Measurements from ENCODE around the gene GRHL1.

The GRHL1 gene

DNA sequence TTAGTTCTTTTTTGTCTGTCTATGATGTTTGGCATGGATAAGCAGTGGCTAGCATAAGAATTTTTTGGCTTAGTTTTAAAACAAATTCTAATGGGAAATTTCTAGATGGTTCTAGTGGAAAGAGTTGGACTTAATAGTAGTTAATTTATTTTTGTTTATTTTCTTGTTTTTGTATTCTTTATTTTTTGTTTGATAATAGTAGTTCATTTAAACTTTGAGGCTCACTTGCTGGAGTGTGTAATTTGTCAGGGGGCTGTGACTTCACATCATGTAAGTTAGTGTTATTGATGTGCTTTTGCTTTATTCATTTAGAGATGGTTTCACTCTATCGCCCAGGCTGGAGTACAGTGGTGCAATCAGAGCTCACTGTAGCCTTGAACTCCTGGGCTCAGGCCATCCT, 48.2 kb downstream of the GRHL1 start:
- ChIA-PET POLR2A (no interaction called here), CTCF (interaction anchor here (0.6 kb wide), 1 partner anchor 75 kb away, joined by 3 read pairs; no protein-coding TSS in a partner anchor)
- no peaks in the 10 kb centered on the region for H3K4me1 ChIP-seq (ENCODE audit: control insufficient read depth, insufficient read depth, low read length)
- H3K36me3 ChIP-seq (ENCODE audit: control insufficient read depth in 2 of 2, insufficient read depth in 1 of 2, low read length in 2 of 2): peaks cover 18 to 59% of the 10 kb centered on the region in 2 experiments
- no peak overlapping the region for H3K27ac ChIP-seq (ENCODE audit: extremely low read depth, low read depth, low read length)
- no peak for TF ChIP-seq SALL2 (tag by site-specific recombination; IDR thresholded peaks at IDR 0.05; ENCODE audit: borderline replicate concordance)
- peak; percentile 98 for TF ChIP-seq ZNF664 (tag by site-specific recombination; IDR thresholded peaks at IDR 0.05)
- TF ChIP-seq ZNF701 (tag by site-specific recombination; IDR thresholded peaks at IDR 0.05): no peak
- TF ChIP-seq ZNF324 (tag by site-specific recombination; IDR thresholded peaks at IDR 0.05): no peak
- H3K9me3 ChIP-seq (ENCODE audit: control insufficient read depth, insufficient read depth, low read depth, low read length): no peaks in the 10 kb centered on the region
- H3K4me3 ChIP-seq (ENCODE audit: low read depth, low read length): no peak overlapping the region

DNA sequence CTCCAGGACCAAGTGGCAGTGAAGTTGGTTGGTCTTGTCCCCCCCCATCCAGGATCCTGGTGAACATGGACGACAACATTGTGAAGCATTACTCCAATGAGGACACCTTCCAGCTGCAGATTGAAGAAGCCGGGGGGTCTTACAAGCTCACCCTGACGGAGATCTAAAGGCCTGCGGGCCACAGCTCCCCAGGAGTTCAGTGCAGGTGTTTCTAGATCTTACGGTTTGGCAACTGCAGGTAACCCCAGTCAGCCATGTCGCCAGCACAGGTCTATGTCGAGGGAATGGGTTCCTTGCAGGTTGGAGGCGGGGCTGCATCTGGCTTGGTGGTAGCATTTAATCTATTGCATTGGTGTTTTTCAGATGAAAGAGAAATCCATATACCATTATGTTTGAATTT, 49.0 kb downstream of the GRHL1 start:
- CTCF ChIA-PET: interaction anchor here (1.1 kb wide), 1 partner anchor 16 kb away, joined by 3 read pairs; no protein-coding TSS in a partner anchor

DNA sequence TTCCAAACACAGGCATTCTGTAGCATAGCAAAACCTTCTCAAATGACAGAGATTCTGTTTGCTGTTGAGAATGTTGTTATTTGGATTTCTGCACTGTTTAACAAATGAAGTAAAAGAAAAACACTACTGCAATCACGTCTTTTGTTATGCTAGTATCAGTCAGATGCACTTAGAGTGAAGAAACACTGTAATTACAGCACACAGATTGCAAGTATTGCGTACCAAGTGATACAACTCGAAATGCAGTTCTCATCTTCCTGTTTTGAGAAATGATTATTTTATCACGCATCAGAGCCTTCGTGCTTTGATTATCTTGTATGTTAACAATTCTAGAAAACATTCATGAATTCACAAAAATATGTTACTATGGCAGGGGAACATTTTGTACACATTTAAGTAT, 50.1 kb downstream of the GRHL1 start:
- ChIA-PET CTCF (no interaction called here), POLR2A (no interaction called here)
- Histone ChIP-seq H3K4me3 (ENCODE audit: low read depth, low read length) (no peak overlapping the region), H3K4me1 (ENCODE audit: control insufficient read depth, insufficient read depth, low read length) (no peaks in the 10 kb centered on the region), H3K27ac (ENCODE audit: extremely low read depth, low read depth, low read length) (no peak overlapping the region), H3K36me3 (ENCODE audit: control insufficient read depth in 2 of 2, insufficient read depth in 1 of 2, low read length in 2 of 2) (peaks cover 13 to 42% of the 10 kb centered on the region in 2 experiments), H3K9me3 (ENCODE audit: control insufficient read depth, insufficient read depth, low read depth, low read length) (no peaks in the 10 kb centered on the region)
- TF ChIP-seq, protein P1, sequence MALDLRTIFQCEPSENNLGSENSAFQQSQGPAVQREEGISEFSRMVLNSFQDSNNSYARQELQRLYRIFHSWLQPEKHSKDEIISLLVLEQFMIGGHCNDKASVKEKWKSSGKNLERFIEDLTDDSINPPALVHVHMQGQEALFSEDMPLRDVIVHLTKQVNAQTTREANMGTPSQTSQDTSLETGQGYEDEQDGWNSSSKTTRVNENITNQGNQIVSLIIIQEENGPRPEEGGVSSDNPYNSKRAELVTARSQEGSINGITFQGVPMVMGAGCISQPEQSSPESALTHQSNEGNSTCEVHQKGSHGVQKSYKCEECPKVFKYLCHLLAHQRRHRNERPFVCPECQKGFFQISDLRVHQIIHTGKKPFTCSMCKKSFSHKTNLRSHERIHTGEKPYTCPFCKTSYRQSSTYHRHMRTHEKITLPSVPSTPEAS (tag by site-specific recombination; IDR thresholded peaks at IDR 0.05): no peak
- no peak for TF ChIP-seq HOXD13 (CRISPR knock-in tag; IDR thresholded peaks at IDR 0.05; ENCODE audit: borderline replicate concordance)
- no peak for TF ChIP-seq ZFP69B (tag by site-specific recombination; IDR thresholded peaks at IDR 0.05)
- TF ChIP-seq, protein P2, sequence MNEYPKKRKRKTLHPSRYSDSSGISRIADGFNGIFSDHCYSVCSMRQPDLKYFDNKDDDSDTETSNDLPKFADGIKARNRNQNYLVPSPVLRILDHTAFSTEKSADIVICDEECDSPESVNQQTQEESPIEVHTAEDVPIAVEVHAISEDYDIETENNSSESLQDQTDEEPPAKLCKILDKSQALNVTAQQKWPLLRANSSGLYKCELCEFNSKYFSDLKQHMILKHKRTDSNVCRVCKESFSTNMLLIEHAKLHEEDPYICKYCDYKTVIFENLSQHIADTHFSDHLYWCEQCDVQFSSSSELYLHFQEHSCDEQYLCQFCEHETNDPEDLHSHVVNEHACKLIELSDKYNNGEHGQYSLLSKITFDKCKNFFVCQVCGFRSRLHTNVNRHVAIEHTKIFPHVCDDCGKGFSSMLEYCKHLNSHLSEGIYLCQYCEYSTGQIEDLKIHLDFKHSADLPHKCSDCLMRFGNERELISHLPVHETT (tag by site-specific recombination; IDR thresholded peaks at IDR 0.05): no peak
- no peak for TF ChIP-seq KLF8 (tag by site-specific recombination; IDR thresholded peaks at IDR 0.05)
- TF ChIP-seq, protein P3, sequence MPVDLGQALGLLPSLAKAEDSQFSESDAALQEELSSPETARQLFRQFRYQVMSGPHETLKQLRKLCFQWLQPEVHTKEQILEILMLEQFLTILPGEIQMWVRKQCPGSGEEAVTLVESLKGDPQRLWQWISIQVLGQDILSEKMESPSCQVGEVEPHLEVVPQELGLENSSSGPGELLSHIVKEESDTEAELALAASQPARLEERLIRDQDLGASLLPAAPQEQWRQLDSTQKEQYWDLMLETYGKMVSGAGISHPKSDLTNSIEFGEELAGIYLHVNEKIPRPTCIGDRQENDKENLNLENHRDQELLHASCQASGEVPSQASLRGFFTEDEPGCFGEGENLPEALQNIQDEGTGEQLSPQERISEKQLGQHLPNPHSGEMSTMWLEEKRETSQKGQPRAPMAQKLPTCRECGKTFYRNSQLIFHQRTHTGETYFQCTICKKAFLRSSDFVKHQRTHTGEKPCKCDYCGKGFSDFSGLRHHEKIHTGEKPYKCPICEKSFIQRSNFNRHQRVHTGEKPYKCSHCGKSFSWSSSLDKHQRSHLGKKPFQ (tag by site-specific recombination; IDR thresholded peaks at IDR 0.05): no peak
- no peak for TF ChIP-seq ZNF433 (tag by site-specific recombination; IDR thresholded peaks at IDR 0.05; ENCODE audit: low read depth)
- no peak for TF ChIP-seq ZNF629 (tag by site-specific recombination; IDR thresholded peaks at IDR 0.05)
- no peak for TF ChIP-seq ZNF670 (tag by site-specific recombination; IDR thresholded peaks at IDR 0.05; ENCODE audit: low read depth)
- no peak for TF ChIP-seq ZNF701 (tag by site-specific recombination; IDR thresholded peaks at IDR 0.05)
- TF ChIP-seq, protein P4, sequence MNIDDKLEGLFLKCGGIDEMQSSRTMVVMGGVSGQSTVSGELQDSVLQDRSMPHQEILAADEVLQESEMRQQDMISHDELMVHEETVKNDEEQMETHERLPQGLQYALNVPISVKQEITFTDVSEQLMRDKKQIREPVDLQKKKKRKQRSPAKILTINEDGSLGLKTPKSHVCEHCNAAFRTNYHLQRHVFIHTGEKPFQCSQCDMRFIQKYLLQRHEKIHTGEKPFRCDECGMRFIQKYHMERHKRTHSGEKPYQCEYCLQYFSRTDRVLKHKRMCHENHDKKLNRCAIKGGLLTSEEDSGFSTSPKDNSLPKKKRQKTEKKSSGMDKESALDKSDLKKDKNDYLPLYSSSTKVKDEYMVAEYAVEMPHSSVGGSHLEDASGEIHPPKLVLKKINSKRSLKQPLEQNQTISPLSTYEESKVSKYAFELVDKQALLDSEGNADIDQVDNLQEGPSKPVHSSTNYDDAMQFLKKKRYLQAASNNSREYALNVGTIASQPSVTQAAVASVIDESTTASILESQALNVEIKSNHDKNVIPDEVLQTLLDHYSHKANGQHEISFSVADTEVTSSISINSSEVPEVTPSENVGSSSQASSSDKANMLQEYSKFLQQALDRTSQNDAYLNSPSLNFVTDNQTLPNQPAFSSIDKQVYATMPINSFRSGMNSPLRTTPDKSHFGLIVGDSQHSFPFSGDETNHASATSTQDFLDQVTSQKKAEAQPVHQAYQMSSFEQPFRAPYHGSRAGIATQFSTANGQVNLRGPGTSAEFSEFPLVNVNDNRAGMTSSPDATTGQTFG (tag by site-specific recombination; IDR thresholded peaks at IDR 0.05; ENCODE audit: borderline replicate concordance): no peak

More for the DNA sequence above, 49.0 kb downstream of the GRHL1 start:
- Histone ChIP-seq H3K9me3 (ENCODE audit: control insufficient read depth, insufficient read depth, low read depth, low read length) (no peaks in the 10 kb centered on the region), H3K36me3 (ENCODE audit: control insufficient read depth in 2 of 2, insufficient read depth in 1 of 2, low read length in 2 of 2) (peaks cover 13 to 52% of the 10 kb centered on the region in 2 experiments), H3K4me1 (ENCODE audit: control insufficient read depth, insufficient read depth, low read length) (no peaks in the 10 kb centered on the region), H3K4me3 (ENCODE audit: low read depth, low read length) (no peak overlapping the region), H3K27ac (ENCODE audit: extremely low read depth, low read depth, low read length) (peak overlapping the region; percentile 31; the same call in 1 of the 2 replicates)
- POLR2A ChIA-PET: no interaction called here
- TF ChIP-seq ZNF423 (tag by site-specific recombination; IDR thresholded peaks at IDR 0.05) (no peak), ZNF654 (tag by site-specific recombination; IDR thresholded peaks at IDR 0.05; ENCODE audit: low read depth) (no peak), SCRT2 (tag by site-specific recombination; IDR thresholded peaks at IDR 0.05) (no peak), ZNF133 (tag by site-specific recombination; IDR thresholded peaks at IDR 0.05) (no peak), ZNF529 (tag by site-specific recombination; IDR thresholded peaks at IDR 0.05; ENCODE audit: insufficient replicate concordance) (no peak), ZNF768 (tag by site-specific recombination; IDR thresholded peaks at IDR 0.05) (no peak), KLF7 (tag by site-specific recombination; IDR thresholded peaks at IDR 0.05; ENCODE audit: borderline replicate concordance) (no peak), ZFP69B (tag by site-specific recombination; IDR thresholded peaks at IDR 0.05) (no peak), BCL11A (tag by site-specific recombination; IDR thresholded peaks at IDR 0.05; ENCODE audit: low read depth) (no peak), ZNF785 (tag by site-specific recombination; IDR thresholded peaks at IDR 0.05) (no peak), ZBTB48 (tag by site-specific recombination; IDR thresholded peaks at IDR 0.05) (no peak), ZBTB8A (tag by site-specific recombination; IDR thresholded peaks at IDR 0.05) (no peak), ZNF354C (tag by site-specific recombination; IDR thresholded peaks at IDR 0.05; ENCODE audit: borderline replicate concordance, low read depth) (no peak), GFI1B (tag by site-specific recombination; IDR thresholded peaks at IDR 0.05) (no peak), ZNF560 (tag by site-specific recombination; IDR thresholded peaks at IDR 0.05; ENCODE audit: borderline replicate concordance) (no peak)
- TF ChIP-seq, protein P2 (tag by site-specific recombination; IDR thresholded peaks at IDR 0.05): no peak
- TF ChIP-seq, protein P5, sequence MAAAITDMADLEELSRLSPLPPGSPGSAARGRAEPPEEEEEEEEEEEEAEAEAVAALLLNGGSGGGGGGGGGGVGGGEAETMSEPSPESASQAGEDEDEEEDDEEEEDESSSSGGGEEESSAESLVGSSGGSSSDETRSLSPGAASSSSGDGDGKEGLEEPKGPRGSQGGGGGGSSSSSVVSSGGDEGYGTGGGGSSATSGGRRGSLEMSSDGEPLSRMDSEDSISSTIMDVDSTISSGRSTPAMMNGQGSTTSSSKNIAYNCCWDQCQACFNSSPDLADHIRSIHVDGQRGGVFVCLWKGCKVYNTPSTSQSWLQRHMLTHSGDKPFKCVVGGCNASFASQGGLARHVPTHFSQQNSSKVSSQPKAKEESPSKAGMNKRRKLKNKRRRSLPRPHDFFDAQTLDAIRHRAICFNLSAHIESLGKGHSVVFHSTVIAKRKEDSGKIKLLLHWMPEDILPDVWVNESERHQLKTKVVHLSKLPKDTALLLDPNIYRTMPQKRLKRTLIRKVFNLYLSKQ (tag by site-specific recombination; IDR thresholded peaks at IDR 0.05; ENCODE audit: borderline replicate concordance): no peak
